COLO829 (cell line): ENCODE results near the gene SLC46A3.
"Not testable (repeated sequence)": the region's sequence is repeated elsewhere in the genome, so short reads cannot be mapped to it uniquely, and the experiment has no call there.

Source experiments
- DNase-seq: peaks from one replicate; pipeline ENCODE4 v3.0.0; 2012; ENCODE audit warnings: low spot score

Gene SLC46A3

GRCh38 chr13:28730762-28731161 is 12.0 kb upstream of the SLC46A3 start:
- no peak for DNase-seq

DNA sequence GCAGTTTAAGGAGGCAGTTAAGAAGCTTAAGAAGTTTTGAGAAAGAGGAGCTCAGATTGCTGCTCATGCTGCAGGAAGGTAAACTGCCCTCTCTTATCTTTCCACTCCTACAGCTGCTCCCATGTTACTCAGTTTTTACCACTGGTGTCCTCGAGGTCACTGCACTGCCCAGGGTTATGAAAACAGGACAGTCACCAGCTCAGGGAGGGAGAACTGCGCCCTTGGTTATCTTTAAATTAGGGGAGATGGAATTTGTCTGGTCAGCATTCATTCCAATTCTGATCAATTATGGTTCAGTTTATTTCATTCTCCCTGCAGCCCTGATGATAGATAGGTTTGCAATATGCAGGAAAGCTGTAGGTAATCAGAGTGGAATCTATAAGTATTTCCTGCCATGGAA is 10.8 kb upstream of the SLC46A3 start:
- DNase-seq: no peak

DNA sequence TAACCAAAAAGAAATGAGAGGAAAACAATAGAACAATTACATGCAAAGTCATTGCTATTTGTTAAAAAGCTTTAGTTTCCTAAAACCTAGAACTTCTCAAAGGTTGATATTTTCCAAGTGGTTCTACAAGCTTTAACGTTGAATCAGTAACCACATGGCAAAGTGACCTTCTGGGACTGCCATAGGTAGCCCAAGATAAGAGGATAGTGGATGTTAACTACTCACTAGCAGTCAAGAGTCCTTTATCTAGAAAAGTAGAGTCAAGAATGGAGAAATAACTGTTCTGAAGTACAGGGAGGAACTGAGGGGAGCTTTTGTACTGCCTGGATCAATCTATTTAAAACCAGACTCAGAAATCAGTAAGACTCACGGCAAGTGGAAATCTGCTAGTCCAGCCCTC is 9.9 kb upstream of the SLC46A3 start:
- DNase-seq: no peak

- DNase-seq: no peak
These were observed 6.4 kb upstream of the SLC46A3 start for GRCh38 chr13:28725046-28725610.

- no peak for DNase-seq
These were observed 5.0 kb upstream of the SLC46A3 start for GRCh38 chr13:28723806-28724205.

- DNase-seq: no peak
These were observed 671 bp upstream of the SLC46A3 start for GRCh38 chr13:28719227-28720055.

DNA sequence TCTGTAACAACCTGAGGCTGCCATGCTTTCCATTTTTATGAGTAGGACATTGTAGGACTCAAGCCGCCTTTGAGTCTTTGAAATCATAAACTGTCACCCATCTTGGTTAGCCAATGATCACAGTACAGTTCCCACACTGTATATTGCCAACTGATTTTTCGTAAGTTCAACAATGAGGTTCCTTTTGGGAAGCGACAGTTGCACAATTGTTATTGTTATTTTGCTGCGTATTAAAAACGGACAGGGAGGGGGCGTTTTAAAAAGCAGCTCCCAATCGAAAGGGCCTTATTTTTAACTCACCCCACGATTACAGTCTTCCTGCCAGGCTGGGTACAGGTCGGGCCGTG is 601 bp downstream of the SLC46A3 start:
- no peak for DNase-seq

- DNase-seq: no peak
These were observed 1.6 kb downstream of the SLC46A3 start for GRCh38 chr13:28717170-28717569.

- no peak for DNase-seq
These were observed 2.3 kb downstream of the SLC46A3 start for GRCh38 chr13:28716511-28716910.

DNA sequence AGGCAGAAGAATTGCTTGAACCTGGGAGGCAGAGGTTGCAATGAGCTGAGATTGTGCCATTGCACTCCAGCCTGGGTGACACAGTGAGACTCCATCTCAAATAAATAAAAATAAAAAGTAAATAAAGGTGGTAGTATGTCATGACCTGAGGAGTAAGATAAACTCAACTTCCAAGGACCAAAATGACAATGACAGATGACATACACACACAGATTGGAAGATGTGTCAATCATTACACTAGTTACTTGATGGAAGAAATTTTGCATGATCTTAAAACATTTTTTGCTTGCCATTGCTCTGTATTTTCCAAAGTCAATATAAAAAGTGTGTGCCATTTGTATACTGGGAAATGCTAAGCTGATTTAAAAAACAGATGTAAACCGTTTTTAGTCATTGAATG is 4.1 kb downstream of the SLC46A3 start:
- no peak for DNase-seq

DNA sequence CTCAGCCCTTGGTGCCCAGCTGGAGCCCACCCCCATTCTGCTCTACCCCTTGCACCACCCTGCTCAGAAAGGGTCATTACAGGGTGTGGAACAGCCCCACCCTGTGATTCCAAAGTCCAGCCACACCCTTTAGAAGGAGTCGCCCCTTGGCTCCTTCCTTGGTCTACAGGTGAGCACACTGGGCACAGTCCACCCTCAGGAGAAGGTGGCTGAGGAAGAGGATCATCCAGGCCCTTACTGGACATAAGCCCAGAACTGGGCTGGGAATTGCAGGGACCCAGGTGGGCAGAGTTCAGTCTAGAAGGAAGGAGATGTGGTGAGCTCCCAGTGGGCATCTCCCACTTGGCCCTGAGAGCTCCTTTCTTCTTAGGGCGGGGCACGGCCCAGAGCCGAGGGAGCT is 8.6 kb downstream of the SLC46A3 start:
- no peak for DNase-seq

DNA sequence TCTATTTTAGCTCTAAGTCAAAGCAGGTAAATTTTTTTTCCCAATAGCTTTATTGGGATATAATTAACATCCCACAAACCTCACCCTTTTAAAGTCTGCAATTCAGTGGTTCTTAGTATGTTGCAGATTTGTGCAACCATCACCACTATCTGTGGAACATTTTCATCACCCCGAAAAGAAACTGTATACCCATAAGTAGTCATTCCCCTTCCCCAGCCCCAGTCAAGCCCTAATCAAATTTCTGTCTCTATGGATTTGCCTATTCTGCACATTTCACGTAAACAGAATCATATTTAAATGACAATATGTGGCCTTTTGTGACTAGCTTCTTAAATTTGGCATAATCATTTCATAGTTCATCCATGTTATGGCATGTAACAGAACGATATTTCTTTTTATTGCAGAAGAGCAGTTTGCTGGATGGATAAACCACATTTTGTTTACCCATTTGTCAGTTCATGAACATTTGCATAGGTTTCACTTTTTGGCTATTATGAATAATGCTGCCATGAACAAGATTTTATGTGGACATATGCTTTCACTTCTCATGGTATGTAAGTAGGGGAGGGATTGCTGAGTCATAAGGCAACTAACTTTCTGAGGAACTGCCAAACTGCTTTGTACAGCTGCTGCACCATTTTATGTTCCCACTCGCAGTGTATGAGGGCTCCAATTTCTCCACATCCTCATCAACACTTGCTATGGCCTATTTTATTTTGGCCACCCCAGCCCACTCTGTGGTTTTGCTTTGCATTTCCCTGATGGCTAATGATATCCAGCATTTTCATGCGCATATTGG is 10.9 kb downstream of the SLC46A3 start:
- DNase-seq: no peak

DNA sequence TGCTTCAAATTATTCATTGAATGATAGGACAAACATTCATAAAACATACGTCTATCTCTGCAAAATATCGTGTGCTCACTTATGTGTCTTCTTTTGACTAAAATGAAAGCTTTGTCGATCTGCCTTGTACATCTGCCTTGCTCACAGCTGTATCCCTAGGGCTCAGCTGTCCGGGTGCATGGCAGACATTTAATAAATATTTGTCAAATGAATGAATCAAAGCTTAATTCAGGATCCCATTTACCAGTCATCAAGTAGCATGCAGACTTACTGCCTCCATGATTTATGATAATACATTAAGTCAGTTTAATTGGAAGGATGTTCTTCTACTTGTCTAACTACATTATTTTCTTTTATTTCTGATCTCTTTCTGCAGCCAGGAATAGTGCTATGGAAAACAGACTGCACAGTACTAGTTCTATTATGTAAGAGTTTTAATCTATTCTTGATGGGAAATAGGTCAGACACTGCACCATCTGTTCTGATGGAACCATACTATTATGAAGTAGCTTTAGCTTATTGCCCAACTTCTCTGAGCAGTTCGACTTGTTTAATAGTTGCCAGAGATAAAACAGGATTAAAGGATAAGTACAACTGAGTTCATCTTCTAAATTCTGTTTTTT is 13.2 kb downstream of the SLC46A3 start:
- no peak for DNase-seq

DNA sequence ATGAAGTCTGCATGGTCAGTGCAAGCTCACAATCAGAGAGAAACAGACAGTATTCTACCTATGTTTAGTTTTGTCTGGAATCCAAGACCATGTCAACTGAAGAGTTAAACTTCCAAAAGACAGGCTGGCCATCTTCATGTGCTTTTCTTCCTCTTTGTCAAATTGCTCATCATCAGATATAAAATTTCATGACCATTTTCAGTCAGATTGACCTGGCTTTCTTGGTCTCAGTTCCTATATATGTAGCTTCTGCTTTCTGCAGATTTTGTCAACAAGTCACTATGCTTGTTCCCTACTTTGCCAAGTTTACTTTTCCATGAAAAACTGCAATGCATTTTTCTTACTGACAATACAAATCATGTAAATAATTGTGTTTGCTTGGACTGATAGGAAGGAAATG is 13.9 kb downstream of the SLC46A3 start:
- DNase-seq: no peak

DNA sequence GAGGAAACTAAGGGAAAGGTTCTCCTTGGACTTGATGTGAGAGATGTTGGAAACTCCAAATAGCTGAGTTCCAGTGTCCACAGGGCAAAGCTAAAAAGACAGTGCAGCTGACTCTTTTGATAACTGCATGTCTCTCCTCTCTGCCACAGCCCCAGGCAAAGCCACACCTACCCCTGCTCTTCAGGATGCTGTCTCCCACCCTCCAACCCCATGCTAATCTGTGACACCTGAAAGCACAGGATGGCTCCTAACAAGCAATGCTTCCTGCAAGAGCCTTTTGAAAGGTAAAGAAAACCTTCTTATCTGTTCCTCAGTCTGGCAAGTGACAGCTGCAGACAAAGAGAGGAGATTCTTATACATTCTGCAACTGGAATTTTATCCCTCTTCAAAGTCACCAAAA is 14.5 kb downstream of the SLC46A3 start:
- DNase-seq: no peak

- no peak for DNase-seq
These were observed 19.5 kb downstream of the SLC46A3 start for GRCh38 chr13:28699246-28699645.

DNA sequence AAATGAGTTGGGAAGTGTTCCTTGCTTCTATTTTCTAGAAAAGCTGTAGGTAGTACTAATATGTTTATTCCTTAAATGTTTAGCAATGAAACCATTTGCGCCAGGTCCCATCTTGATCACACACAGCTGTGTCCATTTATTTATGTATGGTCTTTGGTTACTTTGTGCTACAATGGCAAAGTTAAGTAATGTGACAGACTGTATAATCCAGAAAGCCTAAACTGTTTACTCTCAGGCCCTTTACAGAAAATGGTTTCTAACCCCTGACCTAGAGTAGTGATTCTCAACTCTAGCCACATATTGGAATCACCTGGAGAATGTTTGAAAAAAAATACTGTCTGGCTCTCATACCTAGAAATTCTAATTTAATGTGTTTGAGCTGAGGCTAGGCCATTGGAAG is 21.3 kb downstream of the SLC46A3 start:
- no peak for DNase-seq

DNA sequence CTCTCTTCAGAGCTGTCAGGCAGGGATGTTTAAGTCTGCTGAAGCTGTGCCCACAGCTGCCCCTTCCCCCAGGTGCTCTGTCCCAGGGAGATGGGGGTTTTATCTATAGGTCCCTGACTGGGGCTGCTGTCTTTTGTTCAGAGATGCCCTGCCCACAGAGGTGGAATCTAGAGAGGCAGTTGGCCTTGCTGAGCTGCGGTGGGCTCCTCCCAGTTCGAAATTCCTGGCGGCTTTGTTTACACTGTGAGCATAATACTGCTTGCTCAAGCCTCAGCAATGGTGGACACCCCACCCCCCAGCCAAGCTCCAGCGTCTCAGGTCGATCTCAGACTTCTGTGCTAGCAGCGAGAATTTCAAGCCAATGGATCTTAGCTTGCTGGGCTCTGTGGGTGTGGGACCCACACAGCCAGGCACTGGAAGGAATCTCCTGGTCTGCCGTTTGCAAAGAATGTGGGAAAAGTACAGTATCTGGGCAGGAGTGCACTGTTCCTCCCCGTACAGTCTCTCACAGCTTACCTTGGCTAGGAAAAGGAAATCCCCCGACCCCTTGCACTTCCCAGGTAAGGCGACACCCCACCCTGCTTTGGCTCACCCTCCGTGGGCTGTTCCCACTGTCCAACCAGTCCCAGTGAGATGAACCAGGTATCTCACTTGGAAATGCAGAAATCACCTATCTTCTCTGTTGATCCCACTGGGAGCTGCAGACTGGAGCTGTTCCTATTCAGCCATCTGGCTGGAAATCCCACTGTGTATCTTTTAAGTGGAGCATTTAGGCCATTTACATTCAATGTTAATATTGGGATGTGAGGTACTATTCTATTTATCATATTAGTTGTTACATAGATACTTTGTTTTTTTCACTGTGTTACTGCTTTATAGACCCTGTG is 24.9 kb downstream of the SLC46A3 start:
- not testable (repeated sequence) for DNase-seq

DNA sequence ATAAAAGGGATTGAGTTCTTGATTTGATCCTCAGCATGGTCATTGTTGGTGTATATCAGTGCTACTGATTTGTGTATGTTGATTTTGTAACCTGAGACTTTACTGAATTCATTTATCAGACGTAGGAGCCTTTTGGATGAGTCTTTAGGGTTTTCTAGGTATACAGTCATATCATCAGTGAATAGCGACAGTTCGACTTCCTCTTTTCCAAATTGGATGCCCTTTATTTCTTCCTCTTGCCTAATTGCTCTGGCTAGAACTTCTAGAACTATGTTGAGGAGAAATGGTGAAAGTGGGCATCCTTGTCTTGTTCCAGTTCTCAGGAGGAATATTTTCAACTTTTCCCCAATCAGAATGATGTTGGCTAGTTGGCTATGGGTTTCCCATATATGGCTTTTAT is 32.9 kb downstream of the SLC46A3 start:
- DNase-seq: no peak

DNA sequence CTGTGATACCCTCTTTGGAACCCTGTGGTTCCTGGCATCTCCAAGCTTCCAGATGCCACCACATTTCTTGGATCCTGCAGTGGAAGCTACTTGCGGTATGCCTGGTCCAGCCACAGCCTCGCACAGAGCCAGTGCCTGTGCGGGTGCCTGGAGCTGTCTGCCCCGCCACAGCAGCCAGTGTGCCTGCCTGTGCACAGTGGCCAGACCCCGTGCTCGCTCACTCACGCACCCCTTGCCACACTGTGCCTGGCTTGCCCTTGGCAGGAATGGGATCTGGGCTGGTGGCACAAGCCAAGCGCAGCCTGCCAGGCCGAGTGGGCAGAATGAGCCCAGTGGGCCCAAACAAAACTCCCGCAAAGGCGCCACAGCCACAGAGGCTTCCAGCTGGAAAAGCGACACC is 33.7 kb downstream of the SLC46A3 start:
- no peak for DNase-seq

- no peak for DNase-seq
These were observed 34.5 kb downstream of the SLC46A3 start for GRCh38 chr13:28684257-28684656.

- DNase-seq: not testable (repeated sequence)
These were observed 35.6 kb downstream of the SLC46A3 start for GRCh38 chr13:28683169-28683568.
